ENCODE measurements around the gene SPHKAP. TPM values are rescaled to one million over a fixed set of nuclear protein-coding genes. Genes with fewer than 3 reads are reported as not detected.
"Not testable (repeated sequence)": the region's sequence is repeated elsewhere in the genome, so short reads cannot be mapped to it uniquely, and the experiment has no call there.

Gene SPHKAP
- total RNA-seq (2014; rRNA removed; shearing (Covaris generic); ENCODE audit: low replicate concordance) = not detected in 2 replicates

DNA sequence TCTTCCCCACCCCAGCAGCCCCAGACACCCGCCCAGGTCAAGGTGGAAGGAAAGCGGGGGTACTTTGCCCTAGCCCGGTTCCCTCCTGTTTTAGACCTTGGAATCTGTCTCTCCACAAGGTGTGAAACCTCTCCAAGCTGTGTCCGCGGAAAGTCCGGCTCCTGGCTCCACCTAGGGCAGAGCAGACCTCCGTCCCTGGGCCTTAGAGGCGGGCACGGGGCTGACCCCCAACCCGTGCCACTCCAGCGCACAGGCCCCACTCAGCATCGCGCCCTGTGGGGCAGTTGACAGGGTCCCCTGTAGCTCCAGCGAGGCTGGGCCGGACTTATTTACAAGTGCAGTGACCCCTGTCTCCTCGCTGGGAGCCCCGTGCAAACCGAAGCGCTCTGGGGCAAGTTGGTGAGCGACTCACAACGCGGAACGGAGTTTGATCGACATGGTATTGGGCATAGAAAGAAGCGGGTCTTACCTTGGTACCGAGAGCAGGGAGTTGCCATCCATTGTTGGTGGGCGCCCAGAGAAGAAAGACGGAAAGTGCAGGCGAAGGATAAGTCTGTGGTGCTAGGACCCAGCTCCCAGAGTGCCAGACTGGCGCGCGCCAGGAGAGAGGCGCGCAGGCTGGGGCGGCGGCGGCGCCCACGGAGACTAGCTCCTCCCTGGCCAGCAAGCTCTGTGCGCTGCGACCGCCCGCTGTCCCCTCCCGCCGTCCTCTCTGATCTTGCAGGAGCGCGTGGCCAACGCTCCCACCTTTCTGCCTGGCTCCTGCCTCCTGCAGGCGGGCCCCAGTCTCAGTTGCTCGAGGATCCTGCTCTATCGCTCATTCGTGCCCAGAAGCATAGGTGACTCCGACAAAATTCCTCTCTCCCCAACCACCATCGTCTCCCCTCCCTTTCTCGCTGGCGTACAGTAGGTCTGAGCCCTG, at the start of gene SPHKAP:
SPHKAP (minus strand) TSS at position 590 of the 922 bp plus-strand sequence; CDS start at position 501, 89 bp downstream.
- no peak for DNase-seq (ENCODE audit: low read depth)
- in situ Hi-C loops (cut with HindIII; ENCODE audit: low pct_unique_long_range_greater_than_20kb, low sequenced_read_pairs) = no loop called here

GRCh38 chr2:228227466-228227865, 46.0 kb upstream of the SPHKAP start:
- in situ Hi-C loops (cut with HindIII; ENCODE audit: low pct_unique_long_range_greater_than_20kb, low sequenced_read_pairs) = no loop called here
- DNase-seq (ENCODE audit: low read depth) = no peak

GRCh38 chr2:228224410-228224809, 42.9 kb upstream of the SPHKAP start:
- DNase-seq (ENCODE audit: low read depth) = no peak
- in situ Hi-C loops (cut with HindIII; ENCODE audit: low pct_unique_long_range_greater_than_20kb, low sequenced_read_pairs) = no loop called here

GRCh38 chr2:228218593-228218992, 37.1 kb upstream of the SPHKAP start:
- in situ Hi-C loops (cut with HindIII; ENCODE audit: low pct_unique_long_range_greater_than_20kb, low sequenced_read_pairs); DNase-seq (ENCODE audit: low read depth): not testable (repeated sequence)

- in situ Hi-C loops (cut with HindIII; ENCODE audit: low pct_unique_long_range_greater_than_20kb, low sequenced_read_pairs) = no loop called here
- DNase-seq (ENCODE audit: low read depth) = no peak
These were observed 16.0 kb upstream of the SPHKAP start for GRCh38 chr2:228197504-228197903.

GRCh38 chr2:228180181-228181097, 1.0 kb downstream of the SPHKAP start:
- no peak for DNase-seq (ENCODE audit: low read depth)
- in situ Hi-C loops (cut with HindIII; ENCODE audit: low pct_unique_long_range_greater_than_20kb, low sequenced_read_pairs) = no loop called here

DNA sequence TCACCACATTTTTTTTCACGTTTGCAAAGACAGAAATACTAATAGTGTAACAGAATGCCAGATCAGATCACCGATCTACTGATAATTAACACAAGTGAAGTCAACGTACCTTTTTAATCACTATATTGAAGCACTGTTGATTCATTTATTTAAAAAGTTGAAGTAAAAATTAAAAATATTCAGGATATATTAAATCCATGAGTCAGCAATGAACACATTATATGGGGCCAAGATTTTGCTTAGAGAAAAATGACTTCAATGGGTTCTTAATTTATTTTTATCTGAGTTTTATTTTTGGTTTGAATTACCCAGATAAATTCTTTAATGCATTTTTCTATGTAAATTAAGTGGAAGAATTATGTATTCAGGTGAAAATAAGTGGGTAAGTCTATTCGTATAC, 14.2 kb downstream of the SPHKAP start:
- in situ Hi-C loops (cut with HindIII; ENCODE audit: low pct_unique_long_range_greater_than_20kb, low sequenced_read_pairs) = no loop called here
- no peak for DNase-seq (ENCODE audit: low read depth)

GRCh38 chr2:228164718-228165117, 16.8 kb downstream of the SPHKAP start:
- DNase-seq (ENCODE audit: low read depth) = no peak
- in situ Hi-C loops (cut with HindIII; ENCODE audit: low pct_unique_long_range_greater_than_20kb, low sequenced_read_pairs) = no loop called here

DNA sequence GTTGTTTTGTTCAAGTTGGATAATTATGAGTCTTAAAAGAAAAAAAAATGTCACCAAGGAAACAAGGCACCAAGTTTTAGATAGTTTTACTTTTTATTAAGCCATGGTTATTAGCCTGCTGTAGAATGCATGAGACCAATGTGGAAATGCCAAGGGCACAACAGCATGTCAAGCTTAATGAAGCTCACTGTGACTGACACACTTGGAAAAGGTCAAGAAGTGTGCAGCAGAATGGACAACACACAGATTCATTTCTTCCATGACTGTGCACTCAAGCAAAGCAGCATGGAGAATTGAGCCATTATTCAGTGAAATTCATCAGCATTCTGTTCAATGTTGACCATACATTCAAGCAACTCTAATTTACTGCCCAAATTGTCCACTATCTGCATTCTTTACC, 23.6 kb downstream of the SPHKAP start:
- no peak for DNase-seq (ENCODE audit: low read depth)
- in situ Hi-C loops (cut with HindIII; ENCODE audit: low pct_unique_long_range_greater_than_20kb, low sequenced_read_pairs) = no loop called here

DNA sequence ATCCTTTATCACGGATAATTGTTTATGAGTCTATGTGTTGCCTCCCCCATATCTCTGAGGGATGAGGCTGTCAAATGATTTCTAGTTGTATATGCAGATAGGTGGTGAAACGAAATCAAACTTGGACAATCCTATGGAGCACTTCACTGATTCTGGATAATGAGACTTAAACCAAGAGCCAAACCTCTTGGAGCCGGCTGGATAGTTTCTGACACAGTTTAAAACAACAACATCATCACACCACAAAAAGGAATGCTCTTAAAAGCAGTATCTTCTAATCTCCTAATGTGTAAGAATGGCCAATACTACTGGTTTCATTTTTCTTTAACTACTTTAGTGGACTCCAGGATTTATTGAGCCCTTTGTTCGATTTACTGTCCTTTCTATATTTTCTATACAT, 36.5 kb downstream of the SPHKAP start:
- no peak for DNase-seq (ENCODE audit: low read depth)
- in situ Hi-C loops (cut with HindIII; ENCODE audit: low pct_unique_long_range_greater_than_20kb, low sequenced_read_pairs) = no loop called here

GRCh38 chr2:228140934-228141528, 40.5 kb downstream of the SPHKAP start:
- no peak for DNase-seq (ENCODE audit: low read depth)
- in situ Hi-C loops (cut with HindIII; ENCODE audit: low pct_unique_long_range_greater_than_20kb, low sequenced_read_pairs) = no loop called here

- in situ Hi-C loops (cut with HindIII; ENCODE audit: low pct_unique_long_range_greater_than_20kb, low sequenced_read_pairs) = no loop called here
- DNase-seq (ENCODE audit: low read depth) = no peak
These were observed 45.5 kb downstream of the SPHKAP start for GRCh38 chr2:228136027-228136426.

DNA sequence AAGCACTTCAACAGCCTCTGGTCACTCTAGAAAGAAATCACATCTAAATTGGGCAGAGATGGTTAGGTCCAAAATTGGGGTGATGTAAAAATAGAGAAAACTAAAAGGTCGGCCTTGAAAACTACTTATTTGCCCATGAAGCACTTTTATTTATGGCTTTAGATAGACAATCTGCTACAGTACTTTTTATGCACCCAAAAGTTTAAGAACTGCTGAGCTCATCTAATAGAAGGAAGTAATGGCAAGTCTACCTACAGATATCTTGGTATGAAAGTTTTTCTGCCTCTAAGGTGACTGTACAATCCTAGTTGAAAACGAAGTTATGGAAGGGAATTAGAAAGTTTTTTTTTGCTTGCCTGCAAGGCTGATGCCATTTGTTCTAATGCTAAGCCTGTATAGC, 46.2 kb downstream of the SPHKAP start:
- no peak for DNase-seq (ENCODE audit: low read depth)
- in situ Hi-C loops (cut with HindIII; ENCODE audit: low pct_unique_long_range_greater_than_20kb, low sequenced_read_pairs) = no loop called here

DNA sequence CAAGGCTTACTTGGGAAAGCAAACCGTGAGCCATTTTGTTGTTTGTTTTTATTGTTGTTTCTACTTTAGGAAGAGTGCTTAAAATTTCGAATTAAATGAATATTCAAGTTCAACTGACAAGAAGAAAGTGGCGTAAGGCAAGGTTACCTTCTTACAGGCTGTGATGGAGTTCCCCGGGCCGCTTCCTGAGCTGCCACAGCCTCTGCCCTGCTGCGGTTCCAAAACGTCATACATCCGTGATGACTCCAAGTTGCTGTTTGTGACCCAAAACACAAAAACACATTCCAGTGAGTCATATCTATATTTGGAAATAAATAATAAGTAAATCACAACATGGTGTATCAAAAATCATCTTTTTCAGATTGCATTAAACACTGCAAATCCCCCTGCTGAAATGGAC, 49.7 kb downstream of the SPHKAP start:
- in situ Hi-C loops (cut with HindIII; ENCODE audit: low pct_unique_long_range_greater_than_20kb, low sequenced_read_pairs) = no loop called here
- no peak for DNase-seq (ENCODE audit: low read depth)

DNA sequence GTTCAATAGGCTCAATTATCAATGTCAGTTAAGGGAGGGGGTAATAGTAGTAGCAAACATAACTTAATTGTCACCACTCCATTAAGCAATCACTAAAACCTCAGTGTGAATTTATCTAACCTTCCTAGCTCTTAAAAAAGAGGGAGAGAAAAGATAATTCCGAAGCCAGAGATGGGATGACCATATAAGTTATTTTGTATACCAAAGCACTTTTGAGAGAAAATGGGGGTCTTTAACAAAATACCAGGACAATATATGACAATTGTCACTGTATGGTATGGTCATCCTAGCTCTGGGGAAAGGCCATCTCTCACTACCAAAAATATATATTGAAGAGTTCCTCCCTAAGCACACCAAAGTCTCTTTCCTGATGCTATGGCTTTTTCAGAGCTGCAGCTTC, 55.1 kb downstream of the SPHKAP start:
- DNase-seq (ENCODE audit: low read depth) = no peak
- in situ Hi-C loops (cut with HindIII; ENCODE audit: low pct_unique_long_range_greater_than_20kb, low sequenced_read_pairs) = no loop called here

- in situ Hi-C loops (cut with HindIII; ENCODE audit: low pct_unique_long_range_greater_than_20kb, low sequenced_read_pairs) = no loop called here
- DNase-seq (ENCODE audit: low read depth) = no peak
These were observed 62.5 kb downstream of the SPHKAP start for GRCh38 chr2:228118940-228119339.

DNA sequence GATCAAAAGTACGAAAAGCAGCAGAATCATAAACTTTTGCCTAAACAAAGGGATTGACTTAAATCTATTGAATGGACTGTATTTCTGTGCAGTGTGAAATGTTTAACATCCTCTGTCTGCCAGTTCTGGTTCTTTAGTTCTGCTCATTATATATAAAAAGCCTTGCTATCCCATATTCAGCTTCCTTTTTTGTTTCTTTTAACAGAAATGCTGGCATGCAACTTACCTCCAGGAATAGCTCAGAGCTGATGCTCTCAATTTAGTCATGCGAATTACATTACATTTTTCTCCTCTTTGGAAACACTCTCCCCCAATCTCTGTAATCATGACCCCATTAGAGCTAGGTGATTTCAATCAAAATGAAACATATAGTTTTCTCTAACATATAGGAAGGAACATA, 73.6 kb downstream of the SPHKAP start:
- in situ Hi-C loops (cut with HindIII; ENCODE audit: low pct_unique_long_range_greater_than_20kb, low sequenced_read_pairs) = no loop called here
- DNase-seq (ENCODE audit: low read depth) = no peak

GRCh38 chr2:228105526-228106250, 75.8 kb downstream of the SPHKAP start:
- DNase-seq (ENCODE audit: low read depth) = no peak
- in situ Hi-C loops (cut with HindIII; ENCODE audit: low pct_unique_long_range_greater_than_20kb, low sequenced_read_pairs) = no loop called here

Measured in Caki2 (cell line).